Superior temporal gyrus (tissue), 1 donor: Measurements from ENCODE around the gene PDLIM3.
A peak's percentile ranks its signal among the peaks of the same experiment; 100 is the strongest.
"Not testable (repeated sequence)": the region's sequence is repeated elsewhere in the genome, so short reads cannot be mapped to it uniquely, and the experiment has no call there.

ENCODE experiments used
- DNase-seq: peaks from one replicate; pipeline ENCODE4 v3.0.0-alpha.2; 2016; ENCODE audit errors: extremely low spot score

The PDLIM3 gene

GRCh38 chr4:185554365-185555126 is 19.2 kb upstream of the PDLIM3 start:
- no peak for DNase-seq

DNA sequence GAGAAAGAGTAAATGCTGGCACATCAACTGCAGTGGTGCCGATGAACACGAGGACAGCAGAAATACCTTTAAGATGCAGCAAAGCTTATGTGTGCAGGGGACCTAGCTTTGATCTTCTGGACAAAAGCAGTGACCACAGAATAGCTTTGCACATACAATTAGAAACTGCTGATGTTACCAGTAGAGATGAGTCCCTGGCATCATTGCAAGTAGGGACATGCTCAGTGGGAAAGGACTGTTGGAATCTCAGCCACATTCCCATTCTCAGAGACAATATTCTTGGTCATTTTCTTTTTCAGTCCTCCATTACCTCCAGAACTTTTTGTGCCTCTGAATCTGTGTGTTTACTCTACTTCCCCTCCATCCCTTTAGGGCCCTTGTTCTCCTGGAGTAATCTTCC is 16.9 kb upstream of the PDLIM3 start:
- no peak for DNase-seq

DNA sequence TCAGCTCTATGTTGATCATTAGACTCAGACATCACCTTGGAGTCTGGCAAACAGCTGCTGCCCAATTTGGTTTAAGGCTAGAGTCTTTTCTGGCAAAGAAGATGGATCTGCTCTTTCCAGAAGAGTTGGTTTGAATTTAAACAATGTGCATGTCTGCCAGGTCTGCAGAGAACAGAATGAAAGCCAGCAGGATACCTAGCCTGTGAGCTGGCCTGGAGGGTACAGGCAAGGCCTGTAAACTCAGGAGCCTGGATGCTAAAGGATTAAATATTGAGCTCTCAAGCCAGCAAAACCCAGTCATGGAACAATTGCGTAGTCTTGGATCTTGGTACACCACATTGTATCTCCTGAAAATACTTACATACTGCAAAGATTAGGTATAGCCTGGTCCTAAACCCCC is 15.6 kb upstream of the PDLIM3 start:
- no peak for DNase-seq

DNA sequence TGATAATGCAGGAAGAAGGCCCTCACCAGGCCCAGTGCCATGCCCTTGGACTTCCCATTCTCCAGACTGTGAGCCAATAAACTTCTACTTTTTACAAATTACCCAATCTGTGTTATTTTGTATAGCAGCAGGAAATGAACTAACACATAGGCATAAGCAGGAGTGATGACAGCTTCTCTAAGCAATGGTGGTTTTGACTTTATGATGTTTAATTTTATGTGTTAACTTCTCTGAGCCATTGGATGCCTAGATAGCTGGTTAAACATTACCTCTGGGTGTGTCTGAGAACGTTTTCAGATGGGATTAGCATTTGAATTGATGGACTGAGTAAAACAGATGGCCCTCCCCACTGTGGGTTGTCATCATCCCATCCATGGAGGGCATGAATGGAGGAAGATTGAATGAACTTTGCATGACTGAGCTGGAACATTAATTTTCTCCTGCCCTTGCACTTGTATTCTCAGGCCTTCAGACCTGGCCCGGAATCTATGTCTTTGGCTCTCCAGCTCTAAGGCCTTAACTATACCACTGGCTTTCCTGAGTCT is 13.9 kb upstream of the PDLIM3 start:
- no peak for DNase-seq

GRCh38 chr4:185548587-185548986 is 13.3 kb upstream of the PDLIM3 start:
- no peak for DNase-seq

DNA sequence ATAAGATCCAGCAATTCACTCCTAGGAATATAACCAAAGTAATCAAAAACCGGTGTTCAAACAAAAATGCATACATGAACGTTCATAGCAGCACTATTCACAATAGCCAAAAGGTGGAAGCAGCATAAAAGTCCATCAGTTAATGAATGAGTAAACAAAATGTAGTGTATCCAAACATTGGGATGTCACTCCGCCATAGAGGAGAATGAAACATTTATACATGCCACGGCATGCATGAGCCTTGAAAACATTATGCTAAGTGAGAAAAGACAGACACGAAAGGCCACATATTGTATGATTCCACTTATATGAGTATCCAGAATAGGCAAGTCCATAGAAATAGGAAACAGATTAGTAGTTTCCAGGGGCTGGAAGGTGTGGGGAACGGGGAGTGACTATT is 11.0 kb upstream of the PDLIM3 start:
- no peak for DNase-seq

DNA sequence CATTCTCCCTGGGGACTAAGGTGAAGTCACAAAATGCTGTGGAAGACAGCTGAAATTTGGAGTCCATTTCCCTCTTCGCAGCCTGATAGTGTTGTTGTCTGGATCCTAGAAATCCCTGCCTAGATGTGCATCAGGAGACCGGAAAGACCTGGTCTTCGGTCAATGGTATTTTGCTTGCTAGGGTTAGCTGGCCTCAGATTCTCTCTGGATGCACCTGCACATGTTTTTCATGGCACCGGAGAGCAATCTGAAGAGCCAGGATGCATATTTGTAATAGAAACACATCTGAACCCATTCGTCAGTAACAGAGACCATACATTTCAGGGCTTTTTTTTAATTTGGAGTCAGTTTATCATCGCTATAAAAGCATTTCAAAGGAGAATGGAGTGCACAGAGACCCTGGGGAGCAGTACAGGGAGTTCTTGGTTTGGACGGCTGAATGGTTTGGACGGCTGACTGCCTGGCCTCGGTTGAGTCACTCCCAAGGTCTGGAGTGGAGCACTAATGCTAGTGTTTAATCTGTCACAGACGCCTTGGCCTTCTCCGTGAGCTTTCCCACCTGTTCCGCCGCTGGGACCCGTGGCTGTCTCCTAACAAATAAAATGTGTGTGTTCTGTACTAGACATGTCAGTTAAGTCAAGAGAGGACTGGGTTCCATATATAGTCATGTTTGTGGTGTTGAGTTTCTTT is 7.5 kb upstream of the PDLIM3 start:
- no peak for DNase-seq

- no peak for DNase-seq
Observed at GRCh38 chr4:185541251-185541727, 6.0 kb upstream of the PDLIM3 start.

- no peak for DNase-seq
Observed at GRCh38 chr4:185540487-185541120, 5.3 kb upstream of the PDLIM3 start.

DNA sequence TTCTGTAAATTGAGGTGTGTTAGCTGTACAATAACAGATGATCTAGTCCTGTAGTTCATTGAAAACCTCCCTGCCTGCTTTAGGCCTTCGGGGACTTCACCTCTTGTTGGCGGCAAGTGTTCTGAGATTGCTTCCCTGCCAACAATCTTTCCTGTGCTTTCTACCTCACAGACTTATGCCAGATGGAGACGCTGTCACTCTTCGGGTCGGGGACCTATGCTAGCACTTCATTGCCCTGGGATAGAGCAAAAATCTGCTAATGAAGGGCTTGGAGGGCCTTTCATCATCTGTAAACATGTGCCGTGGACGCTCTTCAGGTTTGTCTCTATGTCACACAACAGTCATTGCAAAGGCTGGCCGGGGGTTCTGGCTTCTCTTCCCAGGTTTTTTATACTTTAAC is 4.7 kb upstream of the PDLIM3 start:
- DNase-seq, result no peak

GRCh38 chr4:185538806-185539205 is 3.5 kb upstream of the PDLIM3 start:
- DNase-seq, result no peak

DNA sequence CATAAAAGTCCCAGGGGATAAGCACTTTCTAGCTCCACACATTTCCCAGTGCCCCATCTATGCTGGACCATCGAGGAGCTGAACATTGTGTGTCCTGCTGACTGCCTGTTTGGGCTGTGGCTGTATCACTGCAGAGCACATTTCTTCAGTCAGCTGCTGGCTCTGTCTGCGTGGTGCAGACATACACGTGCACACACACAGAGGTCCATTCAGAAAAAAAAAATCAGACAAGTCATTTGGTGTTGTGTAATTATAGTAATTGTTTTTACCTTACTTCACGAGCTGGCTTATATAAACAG is 1.1 kb upstream of the PDLIM3 start:
- DNase-seq, result peak; percentile 52

- DNase-seq, result no peak
Observed at GRCh38 chr4:185535612-185536410, 504 bp upstream of the PDLIM3 start.

DNA sequence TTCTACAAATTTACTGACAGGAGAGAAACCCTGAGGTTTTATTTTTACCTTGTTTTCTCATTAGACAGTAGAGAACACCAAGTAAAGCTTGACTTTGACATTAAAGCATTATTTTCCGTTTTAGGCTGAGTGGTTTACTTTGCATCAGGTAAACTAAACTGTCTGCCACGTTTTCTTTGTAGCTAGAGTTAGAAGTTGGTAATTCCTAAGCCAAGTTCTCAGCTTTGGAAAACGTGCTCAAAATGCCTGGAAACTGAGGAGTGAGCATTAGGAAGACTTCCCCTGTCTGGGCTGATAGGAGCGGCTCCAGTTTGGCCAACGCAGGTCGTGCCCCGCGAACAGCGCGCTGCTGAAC is 819 bp downstream of the PDLIM3 start:
- DNase-seq, result no peak

DNA sequence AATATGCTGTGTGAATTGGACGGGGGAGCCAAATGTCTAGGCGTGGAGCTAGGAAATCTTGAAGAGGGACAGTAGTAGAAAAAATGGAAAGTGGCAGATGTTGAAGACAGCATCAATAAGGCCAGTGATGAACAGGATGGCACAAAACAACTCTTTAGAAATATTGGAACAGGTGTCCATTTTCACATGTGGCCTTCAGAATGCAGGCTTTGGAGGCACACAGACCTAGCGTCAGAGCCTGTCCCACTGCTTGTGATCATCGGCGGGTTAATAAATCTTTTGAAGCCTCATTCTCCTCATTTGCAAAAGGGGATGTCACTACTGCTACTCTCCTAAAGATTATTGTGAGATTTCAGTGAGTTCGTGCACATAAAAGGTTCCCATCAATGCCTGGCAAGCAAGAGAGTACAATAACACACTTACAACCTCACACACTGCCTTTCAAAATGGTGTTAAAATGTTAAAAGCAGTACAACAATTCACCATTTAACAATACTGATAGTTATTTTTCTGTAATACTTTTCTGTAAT is 2.4 kb downstream of the PDLIM3 start:
- DNase-seq, result no peak

DNA sequence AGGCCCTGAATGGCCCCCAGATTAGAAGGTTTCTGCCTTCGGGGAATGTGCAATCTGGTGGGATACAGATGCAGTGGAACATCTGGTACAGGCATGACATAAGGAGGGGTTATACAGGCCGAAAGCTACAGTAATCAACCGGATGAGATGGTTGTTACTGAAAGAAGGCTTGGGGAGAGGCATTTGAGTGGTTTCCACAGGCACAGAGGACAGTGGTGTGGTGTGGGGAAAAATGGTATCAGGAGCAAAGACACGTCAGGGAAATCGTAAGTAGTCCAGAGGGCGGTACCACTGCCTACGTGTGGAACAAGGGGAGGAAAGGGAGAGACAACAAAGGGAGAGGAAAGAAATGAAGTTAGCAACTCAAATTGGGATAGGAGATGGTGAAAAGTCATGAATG is 3.0 kb downstream of the PDLIM3 start:
- DNase-seq, result no peak

- not testable (repeated sequence) for DNase-seq
Observed at GRCh38 chr4:185531654-185532053, 3.7 kb downstream of the PDLIM3 start.

GRCh38 chr4:185529413-185529812 is 5.9 kb downstream of the PDLIM3 start:
- DNase-seq, result no peak

DNA sequence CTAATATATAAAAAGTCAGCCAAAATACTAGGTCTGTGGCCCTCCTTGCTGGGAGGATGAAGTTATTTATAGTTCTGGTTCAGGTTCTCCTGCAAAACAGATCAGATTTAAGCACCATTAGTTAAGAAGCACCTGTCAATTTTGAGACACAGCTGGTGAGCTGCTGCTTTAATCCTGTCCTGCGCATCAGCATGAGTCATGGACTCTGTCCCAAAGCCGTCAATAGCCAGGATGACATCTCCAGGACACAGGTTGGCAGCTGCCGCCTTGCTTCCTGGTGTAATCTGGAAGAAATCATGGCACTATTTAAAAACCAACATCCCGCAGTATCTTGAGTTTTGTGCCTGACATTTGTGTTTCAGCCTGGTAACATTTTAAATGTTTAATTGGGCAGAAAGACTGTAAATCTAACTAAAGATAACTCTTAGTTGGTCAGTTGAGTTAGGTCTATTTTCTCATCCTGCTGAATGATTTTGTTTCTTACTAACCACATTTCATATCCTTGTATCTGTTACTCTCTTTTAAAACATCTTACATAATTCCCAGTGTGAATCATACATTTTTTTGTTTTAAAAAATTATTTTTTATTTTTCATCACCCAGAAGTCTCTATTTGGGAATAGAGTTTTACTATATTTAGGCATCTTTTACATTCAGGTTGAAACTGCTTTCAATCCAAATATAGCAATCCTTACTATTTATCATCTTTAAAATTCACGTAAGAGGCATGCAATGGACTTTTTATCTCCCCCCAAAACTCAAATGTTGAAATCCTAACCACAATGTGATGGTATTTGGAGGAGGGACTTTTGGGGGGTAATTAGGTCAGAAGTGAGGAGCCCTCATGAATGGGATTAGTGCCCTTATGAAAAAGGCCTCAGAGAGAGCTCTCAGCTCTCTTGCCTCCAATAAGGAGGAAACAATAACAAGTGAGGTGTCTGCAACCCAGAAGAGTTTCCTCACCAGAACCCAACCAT is 10.1 kb downstream of the PDLIM3 start:
- DNase-seq, result no peak

- no peak for DNase-seq
Observed at GRCh38 chr4:185523862-185524261, 11.4 kb downstream of the PDLIM3 start.

DNA sequence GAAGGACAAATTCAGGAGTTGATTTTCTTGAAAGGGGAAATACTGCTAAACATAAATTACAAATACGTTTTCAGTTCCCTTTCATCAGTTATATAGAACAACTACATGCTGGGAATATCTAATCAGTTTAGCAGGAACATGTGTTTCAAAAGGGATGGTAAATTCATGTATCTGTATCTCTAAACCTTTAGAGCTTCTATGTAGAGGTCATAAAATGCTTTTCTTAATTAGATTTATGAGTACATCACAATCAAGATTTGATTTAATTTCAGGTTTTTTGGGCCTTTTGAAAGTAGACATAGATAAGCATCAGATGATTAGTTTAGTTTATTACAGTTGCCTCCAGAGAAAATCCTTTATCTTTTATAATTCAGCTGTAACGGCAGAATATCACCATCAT is 12.9 kb downstream of the PDLIM3 start:
- no peak for DNase-seq
